Astrocyte of the cerebellum (primary cell): ENCODE results near the gene RAB10.
A peak's percentile ranks its signal among the peaks of the same experiment; 100 is the strongest.
"Not testable (repeated sequence)": the region's sequence is repeated elsewhere in the genome, so short reads cannot be mapped to it uniquely, and the experiment has no call there.

Experiments
- DNase-seq: peaks from one replicate; pipeline ENCODE4 v3.0.0-alpha.2; 2011; ENCODE audit warnings: low read depth
- H3K4me3 ChIP-seq: 2 replicates; pipeline ENCODE4 v1.5.1; 2011; ENCODE audit warnings: mild to moderate bottlenecking, low read depth, low read length, moderate library complexity
- CTCF ChIP-seq: IDR thresholded peaks from 2 replicates; pipeline ENCODE4 v1.5.1; 2012; ENCODE audit warnings: low read length, low read depth, moderate library complexity, mild to moderate bottlenecking; ENCODE audit errors: missing control alignments
- in situ Hi-C: cut with HindIII; loops from 2 replicates; pipeline ENCODE4 v1.10.0; 2017; ENCODE audit warnings: low sequenced_read_pairs

Gene RAB10

GRCh38 chr2:26086155-26086637, 52.3 kb downstream of the RAB10 start:
- H3K4me3 ChIP-seq, result no peak overlapping the region

GRCh38 chr2:26086779-26087178, 52.9 kb downstream of the RAB10 start:
- no peak for TF ChIP-seq CTCF
- DNase-seq, result peak; percentile 11
- H3K4me3 ChIP-seq, result no peak overlapping the region
- in situ Hi-C loops, result no loop called here

More at GRCh38 chr2:26086155-26086637, 52.3 kb downstream of the RAB10 start:
- peak; percentile 88 for DNase-seq
- no peak for TF ChIP-seq CTCF
- in situ Hi-C loops, result no loop called here

- TF ChIP-seq CTCF, result peak; percentile 80
- in situ Hi-C loops, result no loop called here
These were observed 54.3 kb downstream of the RAB10 start for GRCh38 chr2:26088038-26088643.

GRCh38 chr2:26088931-26089330, 55.0 kb downstream of the RAB10 start:
- H3K4me3 ChIP-seq, DNase-seq, in situ Hi-C loops: not testable (repeated sequence)

More at GRCh38 chr2:26088038-26088643, 54.3 kb downstream of the RAB10 start:
- H3K4me3 ChIP-seq, result no peak overlapping the region
- peak; percentile 12 for DNase-seq

- no peak for DNase-seq
- H3K4me3 ChIP-seq, result no peak overlapping the region
- in situ Hi-C loops, result no loop called here
- TF ChIP-seq CTCF, result no peak
These were observed 55.5 kb downstream of the RAB10 start for GRCh38 chr2:26089337-26089736.

- DNase-seq, result no peak
- in situ Hi-C loops, result no loop called here
- H3K4me3 ChIP-seq, result no peak overlapping the region
- no peak for TF ChIP-seq CTCF
These were observed 61.9 kb downstream of the RAB10 start for GRCh38 chr2:26095758-26096157.

- no peak for TF ChIP-seq CTCF
- H3K4me3 ChIP-seq, result no peak overlapping the region
- no peak for DNase-seq
- in situ Hi-C loops, result no loop called here
These were observed 66.0 kb downstream of the RAB10 start for GRCh38 chr2:26099933-26100332.
